ENCODE measurements around the gene ZNF662.
"Not testable (repeated sequence)": the region's sequence is repeated elsewhere in the genome, so short reads cannot be mapped to it uniquely, and the experiment has no call there.

Gene ZNF662

GRCh38 chr3:42906070-42906847, at the start of gene ZNF662:
Gene ZNF662, plus strand, starts transcription at chr3:42906142. Its CDS starts 1,973 bp downstream, at chr3:42908115.
- DNase-seq, result no peak

GRCh38 chr3:42856544-42856943, 49.4 kb upstream of the ZNF662 start:
- DNase-seq, result no peak

- DNase-seq, result no peak
These were observed 41.5 kb upstream of the ZNF662 start for GRCh38 chr3:42864321-42864950.

- DNase-seq, result no peak
These were observed 40.7 kb upstream of the ZNF662 start for GRCh38 chr3:42865256-42865655.

- no peak for DNase-seq
These were observed 38.8 kb upstream of the ZNF662 start for GRCh38 chr3:42867138-42867537.

GRCh38 chr3:42868841-42869240, 37.1 kb upstream of the ZNF662 start:
- no peak for DNase-seq

- DNase-seq, result no peak
These were observed 34.2 kb upstream of the ZNF662 start for GRCh38 chr3:42871592-42872196.

GRCh38 chr3:42872718-42873117, 33.2 kb upstream of the ZNF662 start:
- DNase-seq, result no peak

GRCh38 chr3:42873221-42873982, 32.5 kb upstream of the ZNF662 start:
- DNase-seq, result no peak

- DNase-seq, result no peak
These were observed 31.2 kb upstream of the ZNF662 start for GRCh38 chr3:42874749-42875148.

- DNase-seq, result no peak
These were observed 30.4 kb upstream of the ZNF662 start, which contains the start of gene CYP8B1 for GRCh38 chr3:42875325-42876151. Gene CYP8B1, minus strand, starts transcription at chr3:42875879. Its CDS starts 63 bp downstream, at chr3:42875816.

GRCh38 chr3:42876401-42876800, 29.5 kb upstream of the ZNF662 start:
- DNase-seq, result no peak

GRCh38 chr3:42876940-42877720, 28.8 kb upstream of the ZNF662 start:
- DNase-seq, result no peak

- no peak for DNase-seq
These were observed 28.1 kb upstream of the ZNF662 start for GRCh38 chr3:42877881-42878280.

GRCh38 chr3:42880183-42880582, 25.8 kb upstream of the ZNF662 start:
- no peak for DNase-seq

- peak; percentile 61 for DNase-seq
These were observed 25.1 kb upstream of the ZNF662 start for GRCh38 chr3:42880601-42881451.

GRCh38 chr3:42883251-42883930, 22.6 kb upstream of the ZNF662 start:
- not testable (repeated sequence) for DNase-seq

- DNase-seq, result no peak
These were observed 21.6 kb upstream of the ZNF662 start for GRCh38 chr3:42884324-42884723.

GRCh38 chr3:42886294-42886822, 19.6 kb upstream of the ZNF662 start:
- no peak for DNase-seq

GRCh38 chr3:42887084-42887483, 18.9 kb upstream of the ZNF662 start:
- no peak for DNase-seq

Measured in NCI-H524 treated with DMSO at 0.1 percent for 48 hours (cell line).